RPMI7951 (cell line): ENCODE results near the gene PANX3. TPM values are rescaled to one million over a fixed set of nuclear protein-coding genes. Genes with fewer than 3 reads are reported as not detected.

Source experiments
- DNase-seq: peaks from one replicate; pipeline ENCODE4 v3.0.0-alpha.2; 2012; ENCODE audit warnings: low read depth
- total RNA-seq: library from RNA; depleted of rRNA; stranded (reverse); fragments of >200 nt; shearing (Covaris generic); gene quantifications from 2 replicates; pipeline ENCODE4 v1.2.3, GENCODE V29; 2014; rRNA removed

PANX3 gene, protein sequence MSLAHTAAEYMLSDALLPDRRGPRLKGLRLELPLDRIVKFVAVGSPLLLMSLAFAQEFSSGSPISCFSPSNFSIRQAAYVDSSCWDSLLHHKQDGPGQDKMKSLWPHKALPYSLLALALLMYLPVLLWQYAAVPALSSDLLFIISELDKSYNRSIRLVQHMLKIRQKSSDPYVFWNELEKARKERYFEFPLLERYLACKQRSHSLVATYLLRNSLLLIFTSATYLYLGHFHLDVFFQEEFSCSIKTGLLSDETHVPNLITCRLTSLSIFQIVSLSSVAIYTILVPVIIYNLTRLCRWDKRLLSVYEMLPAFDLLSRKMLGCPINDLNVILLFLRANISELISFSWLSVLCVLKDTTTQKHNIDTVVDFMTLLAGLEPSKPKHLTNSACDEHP
- total RNA-seq = not detected in 2 replicates

DNA sequence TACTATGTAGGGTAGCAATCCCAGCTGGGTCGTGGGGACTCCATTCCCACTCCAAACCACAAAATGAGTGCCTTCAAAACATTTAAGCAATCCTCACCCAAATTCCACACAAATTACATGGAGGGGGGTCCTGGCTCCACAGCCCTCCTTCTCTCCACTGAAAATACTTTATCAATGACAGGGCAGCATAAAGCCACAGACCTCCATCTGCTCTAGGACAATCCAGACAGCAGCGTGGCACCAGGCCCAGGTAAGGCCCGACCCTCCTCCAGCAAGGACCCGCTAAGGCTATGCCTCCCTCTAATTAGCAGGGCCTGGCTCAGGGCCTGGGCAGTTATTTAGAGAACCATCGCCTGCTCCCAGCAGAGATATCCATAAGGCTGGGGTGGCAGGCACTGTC lies at the start of gene PANX3:
PANX3 (plus strand) TSS at position 365 of the 400 bp plus-strand sequence. CDS start 129 bp downstream, outside the sequence.
- no peak for DNase-seq

DNA sequence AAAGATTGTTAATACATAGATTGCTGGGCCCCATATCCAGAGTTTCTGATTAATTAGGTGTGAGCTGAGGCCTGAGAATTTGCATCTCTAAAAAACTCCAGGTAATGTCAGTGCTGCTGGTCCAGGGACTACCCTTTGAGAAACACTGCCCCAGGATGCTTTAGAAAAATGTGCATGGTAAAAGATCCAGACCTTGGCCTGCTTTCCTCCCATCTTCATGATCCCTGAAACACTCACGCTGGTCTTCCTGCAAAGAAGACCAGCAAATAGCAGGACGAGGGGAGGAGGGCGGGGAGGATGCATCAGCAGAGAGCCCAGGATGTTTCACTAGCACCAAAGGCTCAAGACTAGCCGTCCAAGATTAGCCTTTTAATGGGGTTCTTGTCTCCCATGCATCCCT lies 41.5 kb upstream of the PANX3 start, which contains the start of gene OR8A1:
OR8A1 (plus strand) TSS at position 301 of the 400 bp plus-strand sequence. CDS start 123 bp downstream, outside the sequence.
- DNase-seq = no peak

DNA sequence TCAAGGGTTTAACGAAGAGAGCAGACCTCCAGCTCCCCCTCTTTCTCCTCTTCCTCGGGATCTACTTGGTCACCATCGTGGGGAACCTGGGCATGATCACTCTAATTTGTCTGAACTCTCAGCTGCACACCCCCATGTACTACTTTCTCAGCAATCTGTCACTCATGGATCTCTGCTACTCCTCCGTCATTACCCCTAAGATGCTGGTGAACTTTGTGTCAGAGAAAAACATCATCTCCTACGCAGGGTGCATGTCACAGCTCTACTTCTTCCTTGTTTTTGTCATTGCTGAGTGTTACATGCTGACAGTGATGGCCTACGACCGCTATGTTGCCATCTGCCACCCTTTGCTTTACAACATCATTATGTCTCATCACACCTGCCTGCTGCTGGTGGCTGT lies 41.1 kb upstream of the PANX3 start:
- DNase-seq = no peak

DNA sequence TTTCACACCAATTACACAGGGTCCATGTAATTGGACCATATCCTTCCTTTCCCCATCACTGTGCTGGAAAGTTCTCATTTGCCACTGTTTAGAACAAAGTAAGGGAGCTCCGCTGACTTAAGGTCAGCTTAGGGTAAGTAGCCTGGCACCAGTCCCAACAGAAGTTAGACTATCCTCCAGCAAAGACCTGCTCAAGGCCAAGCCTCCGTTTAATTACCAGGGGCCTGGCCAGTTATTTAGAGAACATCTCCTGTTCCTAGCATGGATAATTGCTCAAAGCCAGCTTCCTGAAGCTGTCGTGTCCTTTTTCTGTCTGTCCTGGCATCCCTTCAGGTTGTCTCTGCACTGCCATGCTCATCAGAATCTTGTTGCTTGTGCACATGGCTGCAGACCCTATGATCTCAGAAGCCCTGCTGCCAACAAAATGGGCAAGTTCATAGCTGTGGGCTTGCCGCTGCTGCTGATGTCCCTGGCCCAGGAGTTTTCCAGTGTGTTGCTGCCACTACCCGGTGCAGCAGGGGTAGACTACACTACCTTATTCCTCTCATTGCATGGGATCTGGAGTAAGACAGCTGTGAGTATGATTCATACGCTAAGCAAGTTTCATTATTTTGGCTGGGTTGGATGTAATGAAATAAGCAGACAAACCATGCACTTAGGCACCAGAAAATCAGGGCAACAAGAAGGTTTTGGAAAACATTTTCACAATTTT lies 33.4 kb upstream of the PANX3 start:
- no peak for DNase-seq

DNA sequence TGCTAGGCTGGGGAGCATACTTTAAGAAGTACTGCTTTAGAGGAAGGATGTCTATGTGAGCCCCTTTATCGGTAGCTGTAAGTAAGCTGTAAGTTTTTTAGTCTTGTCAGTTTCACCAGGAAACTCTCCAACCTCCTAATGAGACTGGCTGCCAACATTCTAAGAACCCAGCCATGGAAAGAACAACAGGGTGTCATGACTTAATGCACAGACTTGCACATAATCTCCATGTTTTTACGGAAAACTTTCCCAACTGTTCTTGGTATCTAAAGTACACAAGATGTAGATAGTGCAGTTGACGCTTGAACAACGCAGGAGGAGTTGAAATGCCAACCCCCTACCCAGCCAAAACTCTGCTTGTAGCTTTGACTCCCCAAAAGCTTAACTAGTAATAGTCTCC lies 32.5 kb upstream of the PANX3 start:
- DNase-seq = no peak

DNA sequence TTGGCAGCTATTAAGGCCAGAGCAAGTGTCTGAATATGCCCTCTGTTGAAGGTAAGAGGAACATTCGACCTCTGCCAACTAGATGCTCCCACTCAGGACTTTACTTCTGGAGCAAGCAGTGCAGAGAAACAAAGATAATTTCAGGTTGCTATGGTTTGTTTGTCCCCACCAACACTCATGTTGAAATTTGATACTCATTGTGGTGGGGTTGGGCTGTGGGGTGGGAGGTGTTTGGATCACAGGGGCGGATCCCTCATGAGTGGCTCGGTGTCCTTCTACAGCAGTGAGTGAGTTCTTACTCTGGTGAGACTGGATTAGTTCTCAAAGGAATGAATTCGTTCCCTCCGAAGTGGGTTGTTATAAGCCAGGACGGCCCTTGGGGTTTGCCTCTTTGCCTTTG lies 29.4 kb upstream of the PANX3 start:
- peak; percentile 9 for DNase-seq

DNA sequence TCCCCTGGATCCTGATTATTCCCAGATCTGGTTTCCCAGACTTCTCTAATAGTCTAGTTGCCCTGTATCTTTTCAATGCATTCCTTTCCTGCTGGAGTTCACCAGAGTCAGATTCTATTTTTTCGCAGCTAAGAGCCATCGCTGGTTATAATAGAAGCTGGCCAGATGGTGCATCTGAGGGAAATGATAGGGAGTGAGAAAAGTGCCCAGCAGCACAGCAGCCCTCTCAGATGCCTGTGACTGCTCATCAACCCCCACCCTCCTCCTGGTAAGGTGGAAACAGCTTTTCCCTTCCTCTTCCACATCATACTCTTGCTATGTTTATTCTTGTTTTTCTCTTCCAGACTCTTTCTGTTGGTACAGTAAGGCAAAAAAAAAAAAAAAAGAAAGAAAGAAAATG lies 28.7 kb upstream of the PANX3 start:
- DNase-seq = no peak

DNA sequence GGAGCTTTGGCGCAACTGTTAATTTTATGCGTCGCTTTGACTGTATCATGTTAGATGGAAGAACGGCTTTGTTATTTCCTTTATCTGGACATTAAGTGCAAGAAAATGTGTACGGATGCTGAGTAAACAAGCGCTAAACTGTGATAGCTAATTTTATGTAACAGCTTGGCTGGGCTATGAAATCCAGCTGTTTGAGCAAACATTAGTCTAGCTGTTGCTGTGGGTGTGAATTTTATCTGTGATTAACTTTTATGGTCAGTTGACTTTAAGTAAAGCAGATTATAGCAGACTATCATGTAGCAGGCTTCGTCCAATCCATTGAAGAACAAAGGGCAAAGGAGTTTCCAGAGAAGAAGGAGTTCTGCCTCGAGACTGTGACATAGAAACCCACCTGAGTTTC lies 27.4 kb upstream of the PANX3 start:
- no peak for DNase-seq

DNA sequence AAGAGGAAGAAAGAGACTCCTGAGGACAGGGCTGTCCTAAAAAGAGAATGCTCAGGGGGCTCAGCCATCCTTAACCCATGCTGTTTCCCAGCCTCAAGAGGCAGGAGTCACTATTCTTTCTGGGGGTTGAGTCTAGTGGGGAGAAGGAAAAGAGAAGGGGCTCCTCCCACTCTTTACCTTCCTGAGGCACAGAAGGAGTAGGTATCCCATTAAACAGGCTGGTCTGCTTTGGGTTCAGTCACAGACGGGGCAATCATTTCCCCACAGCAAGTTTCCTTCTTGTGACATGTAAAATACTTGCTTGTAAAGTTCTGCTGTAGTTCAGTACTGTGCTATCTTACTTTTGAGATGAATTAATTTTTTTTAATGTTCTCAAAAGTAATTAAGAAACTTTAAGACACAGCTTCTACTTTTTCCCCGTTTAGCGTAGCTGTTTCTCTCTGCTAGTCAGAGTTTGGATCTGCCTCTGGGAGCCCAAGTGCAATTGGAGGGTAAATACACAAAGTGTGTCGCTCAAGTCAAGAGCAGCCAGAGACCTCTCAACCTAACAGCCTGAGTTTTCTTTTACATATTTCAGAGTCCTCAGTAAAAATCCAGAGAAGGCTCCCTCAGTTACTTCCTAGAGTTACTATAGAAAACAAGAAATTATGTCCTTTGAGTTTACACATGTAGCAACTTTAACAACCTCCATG lies 26.4 kb upstream of the PANX3 start:
- no peak for DNase-seq

DNA sequence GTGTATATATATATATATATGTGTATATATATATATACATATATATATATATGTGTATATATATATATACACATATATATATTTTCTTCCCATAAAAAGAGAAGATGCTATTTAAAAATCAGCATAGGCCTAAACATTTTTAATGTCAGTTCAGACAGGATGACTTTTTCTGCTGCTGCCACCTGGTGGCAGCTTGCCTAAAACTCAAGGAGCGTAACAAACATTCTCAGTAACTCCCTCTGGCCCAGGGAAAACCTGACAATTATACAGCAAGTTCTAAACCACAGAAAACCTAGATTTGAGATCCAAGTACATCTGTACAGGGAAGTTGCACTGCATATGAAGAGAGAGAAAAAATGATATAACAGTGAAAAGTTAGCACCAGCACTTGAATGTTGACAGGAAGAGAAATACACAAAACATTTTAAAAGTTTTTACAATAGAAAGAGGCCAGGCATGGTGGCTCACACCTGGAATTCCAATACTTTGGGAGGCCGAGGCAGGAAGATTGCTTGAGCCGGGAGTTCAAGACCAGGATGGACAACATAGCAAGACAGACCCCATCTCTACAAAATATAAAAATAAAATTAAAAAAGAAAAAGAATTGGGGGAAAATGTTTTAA lies 24.9 kb upstream of the PANX3 start:
- DNase-seq = peak; percentile 55

DNA sequence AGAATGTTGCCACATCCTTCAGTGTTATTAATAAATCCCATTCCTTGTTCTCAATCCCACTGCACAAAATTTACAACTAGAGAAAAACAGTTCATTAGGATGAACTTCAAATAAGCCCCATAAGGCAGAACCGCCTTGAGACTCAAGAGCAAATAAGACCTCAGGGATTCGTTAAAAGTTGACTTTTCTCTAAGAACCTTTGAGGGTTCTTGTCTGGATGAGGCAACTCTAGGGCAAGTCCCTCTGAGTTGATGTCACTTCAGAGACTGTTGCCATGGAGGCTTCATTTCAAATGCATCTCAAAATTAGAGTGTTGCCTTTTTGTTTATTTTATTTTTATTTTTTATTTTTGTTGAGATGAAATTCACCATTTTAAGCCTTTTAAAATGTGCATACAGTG lies 19.8 kb upstream of the PANX3 start:
- no peak for DNase-seq

DNA sequence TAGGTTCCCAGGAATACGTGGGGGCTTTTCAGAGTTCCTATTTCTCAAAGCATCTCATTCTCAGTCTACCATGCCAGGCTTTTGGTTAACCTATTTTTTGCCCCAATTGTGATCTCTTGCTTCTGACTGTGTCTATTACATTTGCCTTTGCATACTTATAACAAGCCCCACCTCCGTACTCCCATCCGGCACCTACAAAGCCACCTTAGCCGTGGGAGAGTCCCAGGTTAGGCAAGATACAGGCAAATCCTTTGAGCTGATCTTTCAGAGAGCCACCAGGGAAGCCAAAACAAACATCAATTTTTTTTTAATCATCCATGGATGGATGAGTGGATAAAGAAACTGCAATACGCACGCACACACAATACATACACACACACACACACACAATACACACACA lies 18.6 kb upstream of the PANX3 start:
- DNase-seq = no peak

DNA sequence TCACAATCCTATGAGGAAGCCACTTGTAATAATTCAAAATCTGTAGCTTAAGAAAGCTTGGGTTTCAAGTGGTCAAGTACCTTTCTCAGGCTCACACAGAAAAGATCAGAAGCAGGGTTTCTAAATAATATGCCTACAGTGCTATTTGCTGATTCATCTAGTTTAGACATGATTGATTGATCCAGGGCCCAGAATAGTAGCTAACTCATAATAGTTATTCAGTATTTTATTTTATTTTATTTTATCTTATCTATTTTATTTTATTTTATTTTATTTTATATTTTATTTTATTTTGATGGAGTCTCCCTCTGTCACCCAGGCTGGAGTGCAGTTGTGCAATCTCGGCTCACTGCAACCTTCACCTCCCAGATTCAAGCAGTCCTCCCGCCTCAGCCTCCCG lies 15.9 kb upstream of the PANX3 start:
- DNase-seq = no peak

DNA sequence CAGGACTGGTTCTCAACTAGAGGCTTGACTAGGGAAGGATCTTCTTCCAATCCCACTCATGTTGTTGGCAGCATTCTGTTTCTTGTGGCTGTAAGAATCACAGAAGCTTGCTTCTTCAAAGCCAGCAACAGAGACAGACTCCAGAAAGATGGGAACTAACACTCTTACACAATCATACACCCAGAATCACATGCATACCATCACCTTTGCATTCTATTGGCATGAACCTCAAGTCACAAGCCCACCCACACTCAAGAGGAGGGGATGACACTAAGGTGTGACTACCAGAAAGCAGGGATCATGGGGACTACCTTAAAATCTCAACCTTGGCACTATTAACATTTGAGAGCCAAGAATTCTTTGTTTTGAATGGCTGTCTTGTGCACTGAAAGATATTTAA lies 13.6 kb upstream of the PANX3 start:
- no peak for DNase-seq

DNA sequence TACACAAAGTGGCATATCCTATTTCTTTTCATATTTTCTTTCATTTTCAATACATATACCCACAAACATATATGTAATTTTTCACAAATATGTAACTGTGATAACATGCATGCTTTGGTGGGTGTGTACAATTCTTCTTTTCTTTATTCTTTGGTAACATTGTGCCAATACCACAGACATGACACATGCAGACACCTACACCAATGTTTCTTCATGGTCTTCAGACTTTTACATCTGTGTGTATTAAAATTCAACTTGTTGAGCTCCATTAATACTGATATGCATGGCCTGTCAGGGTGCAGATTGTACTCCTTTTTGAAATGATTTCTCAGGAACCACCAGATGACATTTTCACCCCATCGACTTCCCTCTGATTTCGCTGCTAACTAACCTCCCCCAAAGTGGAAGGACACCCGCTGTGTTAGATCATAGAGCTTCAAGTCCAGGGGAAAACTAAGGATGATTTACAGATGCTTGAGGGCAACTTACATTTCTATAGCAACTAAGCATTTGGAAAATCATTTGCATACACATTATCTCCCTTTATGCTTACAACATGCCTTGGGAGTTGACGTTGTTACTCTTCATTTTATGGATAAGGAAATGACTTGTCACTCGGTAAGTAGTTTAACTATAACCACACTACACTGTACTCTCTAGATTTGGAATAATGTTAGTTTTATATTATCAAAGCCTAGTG lies 10.5 kb upstream of the PANX3 start:
- DNase-seq = no peak

DNA sequence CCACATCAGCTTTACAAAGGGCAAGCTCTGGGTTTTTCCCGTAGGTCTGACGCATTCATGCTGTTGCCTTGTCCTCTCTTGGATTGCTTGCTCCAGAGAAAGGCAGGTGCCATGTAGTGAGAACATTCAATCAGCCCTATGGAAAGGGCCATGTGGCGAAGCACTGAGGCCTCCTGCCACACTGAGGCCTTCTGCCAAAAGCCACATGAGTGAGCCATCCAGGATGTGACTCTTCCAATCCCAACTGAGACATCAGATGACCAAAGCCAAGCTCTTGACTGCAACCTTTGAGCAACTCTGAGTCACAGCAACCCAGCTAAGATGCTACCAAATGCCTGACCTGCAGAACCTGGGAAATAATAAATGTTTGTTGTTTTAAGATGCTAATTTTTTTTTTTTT lies 9.0 kb upstream of the PANX3 start:
- peak; percentile 91 for DNase-seq

DNA sequence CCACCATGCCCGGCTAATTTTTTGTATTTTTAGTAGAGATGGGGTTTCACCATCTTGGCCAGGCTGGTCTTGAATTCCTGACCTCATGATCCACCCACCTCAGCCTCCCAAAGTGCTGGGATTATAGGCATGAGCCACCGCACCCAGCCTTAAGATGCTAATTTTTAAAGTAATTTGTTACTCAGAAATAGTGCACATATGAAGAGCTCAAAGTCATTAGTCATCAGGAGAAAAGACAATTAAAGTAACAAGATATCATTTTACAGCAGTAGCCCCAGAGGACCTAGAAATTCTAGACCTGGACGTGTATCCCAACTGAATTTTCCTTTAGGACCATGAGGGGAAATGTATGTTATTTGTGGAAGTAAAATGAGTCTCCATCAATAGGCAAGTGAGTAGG lies 8.5 kb upstream of the PANX3 start:
- peak; percentile 20 for DNase-seq

DNA sequence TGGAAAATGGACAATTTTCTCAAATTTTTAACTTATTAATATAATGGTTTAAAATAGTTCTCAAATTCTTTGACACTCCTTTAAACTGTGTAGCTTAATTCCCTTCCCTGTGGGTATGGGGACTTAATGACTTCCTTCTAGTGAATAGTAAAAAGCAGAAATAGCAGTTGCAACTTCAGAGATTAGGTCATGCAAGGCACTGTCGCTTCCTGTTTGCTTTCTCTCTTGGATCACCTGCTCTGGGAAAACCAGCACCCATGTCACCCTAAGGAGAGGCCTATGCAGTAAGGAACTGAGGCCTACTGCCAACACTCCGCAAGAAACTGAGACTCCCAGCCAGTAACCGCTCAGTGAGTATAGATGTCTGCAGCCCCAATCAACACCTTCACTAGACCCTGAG lies 5.5 kb upstream of the PANX3 start:
- no peak for DNase-seq

DNA sequence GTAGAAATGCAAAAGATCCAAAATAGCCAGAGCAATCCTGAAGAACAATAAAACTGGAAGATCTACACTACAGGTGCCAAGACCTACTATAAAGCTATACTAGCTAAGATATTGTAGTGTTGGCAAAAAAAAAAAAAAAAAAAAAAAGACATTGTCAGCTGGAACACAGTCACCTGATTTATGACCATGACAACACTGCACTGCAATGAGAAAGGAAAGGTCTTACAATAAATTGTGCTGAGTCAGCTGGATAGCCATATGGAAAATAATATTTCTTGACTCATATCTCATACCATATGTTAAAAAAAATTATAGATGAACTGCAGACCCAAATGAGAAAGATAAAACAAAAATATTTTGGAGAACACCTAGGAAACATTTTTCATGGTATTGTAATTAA lies 3.1 kb upstream of the PANX3 start:
- DNase-seq = no peak

DNA sequence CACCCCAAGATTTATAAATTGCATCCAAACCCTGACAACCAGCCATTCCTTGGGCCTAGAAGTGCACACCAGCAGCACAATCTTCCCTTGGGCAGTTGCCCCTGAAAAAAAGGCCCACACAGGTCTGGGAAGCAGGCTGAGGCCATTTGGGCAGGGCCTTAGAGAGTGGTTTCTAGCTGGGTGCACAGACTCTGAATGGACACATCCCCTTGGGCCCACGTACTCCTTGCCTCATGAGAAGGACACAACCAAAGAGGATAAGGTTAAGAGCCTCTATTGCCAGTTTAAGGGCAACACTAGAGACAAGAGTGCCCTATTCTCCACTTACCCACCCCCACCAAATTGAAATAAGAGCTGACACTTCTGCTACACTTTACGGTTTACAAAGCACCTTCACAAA lies 933 bp upstream of the PANX3 start:
- DNase-seq = no peak

DNA sequence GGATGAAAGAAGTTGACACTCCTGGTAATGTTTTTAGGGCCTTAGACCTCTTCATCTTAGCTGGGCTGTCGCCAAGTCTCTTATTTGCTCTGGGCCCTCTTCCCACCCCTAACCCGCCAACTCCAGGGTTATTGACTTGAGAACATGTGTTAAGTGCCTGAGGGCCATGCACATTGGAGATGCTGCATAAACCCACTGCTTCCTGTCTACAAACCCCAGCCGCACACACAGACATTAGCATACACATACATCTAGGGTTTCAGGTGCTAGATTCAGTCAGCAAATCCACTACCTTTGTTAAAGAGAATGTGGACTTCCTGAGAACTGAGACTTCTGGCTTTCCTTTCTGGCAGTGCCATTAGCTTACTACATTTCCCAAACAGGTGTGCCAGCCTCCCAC lies 817 bp downstream of the PANX3 start:
- peak; percentile 15 for DNase-seq
